ENCODE results near the gene FAM78A.
A peak's percentile ranks its signal among the peaks of the same experiment; 100 is the strongest.
"Not testable (repeated sequence)": the region's sequence is repeated elsewhere in the genome, so short reads cannot be mapped to it uniquely, and the experiment has no call there.

FAM78A gene

GRCh38 chr9:131282688-131283422 is 6.5 kb upstream of the FAM78A start:
- H3K4me3 ChIP-seq (ENCODE audit: low read depth, low read length), result peak overlapping the region; percentile 13

GRCh38 chr9:131282175-131282574 is 5.9 kb upstream of the FAM78A start:
- peak overlapping the region; percentile 13 for H3K4me3 ChIP-seq (ENCODE audit: low read depth, low read length)

- no peak overlapping the region for H3K4me3 ChIP-seq (ENCODE audit: low read depth, low read length)
Measured at GRCh38 chr9:131281119-131281965, 5.0 kb upstream of the FAM78A start.

GRCh38 chr9:131280660-131281059 is 4.3 kb upstream of the FAM78A start:
- no peak overlapping the region for H3K4me3 ChIP-seq (ENCODE audit: low read depth, low read length)

GRCh38 chr9:131279863-131280570 is 3.7 kb upstream of the FAM78A start:
- no peak overlapping the region for H3K4me3 ChIP-seq (ENCODE audit: low read depth, low read length)

- no peak overlapping the region for H3K4me3 ChIP-seq (ENCODE audit: low read depth, low read length)
Measured at GRCh38 chr9:131279196-131279862, 3.0 kb upstream of the FAM78A start.

GRCh38 chr9:131278702-131279111 is 2.4 kb upstream of the FAM78A start:
- H3K4me3 ChIP-seq (ENCODE audit: low read depth, low read length), result no peak overlapping the region

- peak overlapping the region; percentile 33 for H3K4me3 ChIP-seq (ENCODE audit: low read depth, low read length)
Measured at GRCh38 chr9:131277910-131278701, 1.8 kb upstream of the FAM78A start.

- H3K4me3 ChIP-seq (ENCODE audit: low read depth, low read length), result peak overlapping the region; percentile 33
Measured at GRCh38 chr9:131277287-131277909, 1.1 kb upstream of the FAM78A start.

- H3K4me3 ChIP-seq (ENCODE audit: low read depth, low read length), result peak overlapping the region; percentile 33
Measured at GRCh38 chr9:131276891-131277286, 579 bp upstream of the FAM78A start.

GRCh38 chr9:131275332-131276093 is 797 bp downstream of the FAM78A start:
- H3K4me3 ChIP-seq (ENCODE audit: low read depth, low read length), result no peak overlapping the region

- H3K4me3 ChIP-seq (ENCODE audit: low read depth, low read length), result no peak overlapping the region
Measured at GRCh38 chr9:131274674-131275331, 1.5 kb downstream of the FAM78A start.

- no peak overlapping the region for H3K4me3 ChIP-seq (ENCODE audit: low read depth, low read length)
Measured at GRCh38 chr9:131273856-131274673, 2.2 kb downstream of the FAM78A start.

GRCh38 chr9:131273146-131273855 is 3.0 kb downstream of the FAM78A start:
- no peak overlapping the region for H3K4me3 ChIP-seq (ENCODE audit: low read depth, low read length)

GRCh38 chr9:131272212-131272611 is 4.1 kb downstream of the FAM78A start:
- no peak overlapping the region for H3K4me3 ChIP-seq (ENCODE audit: low read depth, low read length)

- H3K4me3 ChIP-seq (ENCODE audit: low read depth, low read length), result no peak overlapping the region
Measured at GRCh38 chr9:131271506-131271931, 4.8 kb downstream of the FAM78A start.

GRCh38 chr9:131271016-131271273 is 5.4 kb downstream of the FAM78A start:
- H3K4me3 ChIP-seq (ENCODE audit: low read depth, low read length), result not testable (repeated sequence)
